GM12801 (cell line): ENCODE data around the gene RAI2.

ENCODE experiments used
- CTCF ChIP-seq: IDR thresholded peaks from one replicate; pipeline ENCODE4 v1.5.1; 2011; ENCODE audit warnings: control low read depth; ENCODE audit not compliant: insufficient read length; ENCODE audit errors: extremely low read depth

Gene RAI2

GRCh38 chrX:17844236-17844635 is 16.9 kb downstream of the RAI2 start:
- TF ChIP-seq CTCF: no peak

- no peak for TF ChIP-seq CTCF
Measured at GRCh38 chrX:17842769-17843525, 18.2 kb downstream of the RAI2 start.

GRCh38 chrX:17839269-17839668 is 21.8 kb downstream of the RAI2 start:
- TF ChIP-seq CTCF: no peak

GRCh38 chrX:17836830-17837229 is 24.3 kb downstream of the RAI2 start:
- no peak for TF ChIP-seq CTCF

- TF ChIP-seq CTCF: no peak
Measured at GRCh38 chrX:17833954-17834353, 27.1 kb downstream of the RAI2 start.

GRCh38 chrX:17831255-17831654 is 29.8 kb downstream of the RAI2 start:
- no peak for TF ChIP-seq CTCF

- no peak for TF ChIP-seq CTCF
Measured at GRCh38 chrX:17830211-17830610, 30.9 kb downstream of the RAI2 start.
